GM21360 (cell line): ENCODE measurements around the gene ZNF569.
"Not testable (repeated sequence)": the region's sequence is repeated elsewhere in the genome, so short reads cannot be mapped to it uniquely, and the experiment has no call there.

Experiments
- ATAC-seq: cut with Tn5 transposase; IDR thresholded peaks from one replicate; pipeline ENCODE4 v1.9.1; 2021; ENCODE audit warnings: mild to moderate bottlenecking, moderate library complexity; ENCODE audit not compliant: unreplicated experiment

Gene ZNF569

DNA sequence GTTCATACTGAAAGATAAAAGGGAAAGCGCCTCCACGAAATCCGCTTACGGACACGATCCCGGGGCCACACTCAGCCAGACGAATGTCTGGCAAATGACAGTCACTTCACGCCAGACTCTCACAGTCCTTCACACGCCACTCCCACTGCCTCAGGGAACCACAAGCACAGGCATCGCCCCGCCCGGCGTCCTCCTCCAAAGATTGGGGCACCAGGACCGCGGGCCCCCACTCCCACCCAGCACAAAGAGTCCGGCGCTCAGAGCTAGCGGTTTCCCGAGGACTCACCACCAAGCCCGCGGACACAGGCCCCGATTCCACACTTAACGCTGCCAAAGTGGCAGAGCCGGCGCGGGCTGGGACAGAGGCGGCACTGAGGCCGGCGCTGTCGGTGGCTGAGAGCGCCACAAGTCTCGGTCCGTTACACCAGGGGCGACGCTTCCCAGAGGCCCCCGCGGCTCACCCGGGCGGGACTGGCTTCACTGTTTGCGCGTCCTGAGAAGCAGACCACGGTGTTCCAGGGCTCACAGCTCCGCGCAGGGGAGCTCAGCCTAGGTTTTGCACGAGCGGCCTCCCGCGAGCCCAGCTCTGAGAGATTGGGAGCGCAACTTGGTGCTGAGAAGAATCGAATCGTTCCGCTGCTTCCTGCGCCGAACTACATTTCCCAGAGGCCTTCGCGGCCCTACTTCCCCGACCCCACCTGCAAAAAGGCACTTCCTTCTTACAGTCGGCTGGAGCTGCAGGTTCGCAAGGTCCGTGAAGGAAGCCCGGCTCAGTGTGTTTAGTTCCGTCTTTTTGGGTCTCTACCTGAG is at the start of gene ZNF569:
TSS of gene ZNF569 (minus strand) at position 647 of the 810 bp plus-strand sequence. CDS start 22,523 bp downstream, outside the sequence.
- peak; percentile 43 for ATAC-seq

- no peak for ATAC-seq
These were observed 46.2 kb upstream of the ZNF569 start for GRCh38 chr19:37513397-37513796.

GRCh38 chr19:37511821-37512220 is 44.6 kb upstream of the ZNF569 start:
- no peak for ATAC-seq

DNA sequence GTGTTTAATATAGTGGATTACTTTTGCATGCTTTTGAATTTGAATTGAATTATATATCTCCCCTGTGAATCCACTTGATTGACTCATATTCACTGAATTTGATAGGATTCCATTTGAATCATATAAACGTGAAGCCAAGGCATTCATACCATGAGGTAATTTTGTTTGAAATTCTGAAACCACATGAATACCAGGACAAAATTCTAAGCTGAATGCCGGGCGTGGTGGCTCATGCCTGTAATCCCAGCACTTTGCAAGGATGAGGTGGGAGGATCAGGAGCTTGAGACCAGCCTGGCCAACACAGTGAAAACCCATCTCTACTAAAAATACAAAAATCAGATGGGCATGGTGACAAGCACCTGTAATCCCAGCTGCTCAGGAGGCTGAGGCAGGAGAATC is 43.9 kb upstream of the ZNF569 start:
- ATAC-seq, result no peak

- no peak for ATAC-seq
These were observed 39.9 kb upstream of the ZNF569 start for GRCh38 chr19:37507167-37507464.

DNA sequence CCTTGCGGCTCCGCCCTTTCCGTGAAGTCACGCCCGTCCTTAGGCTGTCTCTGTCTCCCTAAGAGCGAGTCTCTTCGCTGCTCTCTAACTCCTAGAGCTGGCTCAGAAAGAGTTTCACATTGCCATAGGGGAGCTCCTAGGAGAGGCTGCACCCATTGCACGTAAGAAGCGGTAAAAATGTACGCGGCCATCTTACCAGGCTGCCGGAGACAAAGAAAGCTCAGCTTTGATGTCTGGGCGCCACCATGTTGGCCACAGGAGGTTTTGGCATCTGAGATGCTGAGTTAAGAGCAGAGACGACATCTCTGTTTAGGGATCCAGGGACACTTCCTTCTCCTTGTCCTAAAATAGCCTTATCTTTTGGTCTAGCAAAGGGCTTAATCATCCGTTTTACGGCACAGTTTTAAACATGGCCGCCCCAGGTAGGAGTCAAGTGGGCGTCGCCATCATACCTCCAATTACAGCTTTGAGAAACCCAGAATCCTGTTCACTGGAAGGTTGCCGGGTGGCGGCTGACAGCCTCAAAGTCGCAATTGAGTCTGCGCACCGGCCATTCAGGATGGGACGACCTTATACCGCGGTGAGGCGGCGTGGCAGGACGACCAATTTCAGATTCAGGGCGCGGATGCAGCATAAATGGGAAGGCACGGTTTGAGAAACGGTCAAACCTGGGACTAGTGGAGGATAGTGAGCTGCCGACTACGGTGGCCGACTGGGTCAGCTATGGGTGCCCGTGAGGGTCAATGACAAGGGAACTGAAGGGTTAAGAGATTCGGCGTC is 39.3 kb upstream of the ZNF569 start, which contains the start of gene ZNF793:
TSS of gene ZNF793 (plus strand) at position 553 of the 780 bp plus-strand sequence. CDS start 16,501 bp downstream, outside the sequence.
- no peak for ATAC-seq

DNA sequence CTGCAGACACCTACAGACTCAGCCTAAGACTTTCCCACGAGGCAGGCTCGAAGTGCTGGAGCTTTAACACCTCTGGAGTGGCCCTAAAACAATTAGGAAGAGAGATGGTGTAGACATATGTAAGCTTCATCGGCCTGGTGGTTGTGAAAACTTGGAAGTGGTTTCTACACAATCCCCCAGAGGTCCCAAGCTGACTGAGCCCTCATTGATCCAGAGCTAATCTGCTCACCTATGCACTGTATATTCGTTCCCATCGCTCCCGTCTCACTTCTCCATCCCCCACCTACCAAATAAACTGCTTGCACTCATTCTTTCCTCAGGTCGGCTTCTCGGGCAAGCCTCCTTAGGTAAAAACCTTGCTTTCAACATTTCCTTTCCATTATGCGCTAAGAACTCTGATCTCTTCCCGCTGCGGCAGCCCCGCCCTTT is 38.7 kb upstream of the ZNF569 start:
- ATAC-seq, result no peak

DNA sequence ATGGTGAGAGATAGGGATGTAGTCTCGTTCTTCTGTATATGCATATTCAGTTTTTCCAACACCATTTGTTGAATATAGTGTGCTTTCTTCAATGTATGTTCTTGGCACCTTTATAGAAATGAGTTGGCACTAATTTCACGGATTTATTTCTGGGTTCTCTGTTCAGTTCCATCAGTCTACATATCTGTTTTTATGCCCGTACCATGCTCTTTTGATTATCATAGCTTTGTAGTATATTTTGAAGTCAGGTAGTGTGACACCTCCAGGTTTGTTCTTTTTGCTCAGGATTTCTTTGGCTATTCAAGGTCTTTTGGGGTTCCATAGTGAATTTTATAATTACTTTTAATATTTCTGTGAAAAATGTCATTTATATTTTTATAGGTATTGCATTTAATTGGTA is 25.0 kb upstream of the ZNF569 start:
- ATAC-seq, result no peak

GRCh38 chr19:37484406-37485168 is 17.3 kb upstream of the ZNF569 start:
- no peak for ATAC-seq

DNA sequence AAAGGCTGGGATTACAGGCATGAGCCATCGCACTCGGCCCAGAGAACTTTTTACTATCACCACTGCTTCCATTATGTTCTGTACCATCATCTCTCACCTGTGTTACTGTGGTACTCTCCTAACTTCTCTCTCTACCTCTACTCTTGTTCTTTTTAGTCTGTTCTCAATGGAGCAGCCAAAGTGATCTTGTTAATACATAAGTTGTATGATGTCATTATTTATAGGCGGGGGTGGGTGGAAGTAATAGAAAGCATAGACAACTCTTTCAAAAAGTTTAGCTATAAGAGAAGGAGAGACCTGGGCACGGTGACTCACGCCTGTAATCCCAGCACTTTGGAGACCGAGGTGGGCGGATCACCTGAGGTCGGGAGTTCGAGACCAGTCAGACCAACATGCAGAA is 4.9 kb upstream of the ZNF569 start:
- no peak for ATAC-seq

GRCh38 chr19:37470216-37470615 is 3.0 kb upstream of the ZNF569 start:
- no peak for ATAC-seq

GRCh38 chr19:37468961-37469777 is 1.9 kb upstream of the ZNF569 start, which contains the start of gene ZNF570:
Gene ZNF570, plus strand, starts transcription at chr19:37469356. Its CDS starts 999 bp downstream, at chr19:37470355.
- peak; percentile 54 for ATAC-seq

DNA sequence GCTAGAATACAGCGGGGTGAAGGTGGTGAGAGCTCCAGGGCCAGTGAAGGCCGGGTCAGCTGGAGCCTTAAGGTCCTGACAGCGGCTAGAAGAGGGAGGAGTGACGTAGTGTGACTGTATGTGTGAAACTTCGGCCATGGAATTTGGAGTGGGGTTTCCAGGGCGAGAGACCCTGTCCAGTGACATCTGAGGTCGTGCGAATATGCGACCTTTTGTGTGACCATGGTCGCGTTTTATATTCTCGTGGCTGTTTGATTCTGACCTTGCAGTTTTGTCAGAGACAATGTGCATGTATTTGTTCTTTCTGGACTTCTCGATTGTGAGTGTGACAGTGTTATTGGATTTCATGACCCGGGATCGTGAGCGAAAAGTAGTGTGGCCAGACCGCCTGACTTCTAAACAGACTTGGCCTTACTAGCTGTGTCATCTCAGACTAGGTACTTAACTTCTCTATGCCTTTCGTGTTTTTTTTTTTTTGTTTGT is 405 bp upstream of the ZNF569 start:
- no peak for ATAC-seq

- ATAC-seq, result no peak
These were observed 907 bp downstream of the ZNF569 start for GRCh38 chr19:37466277-37466797.

- ATAC-seq, result no peak
These were observed 14.6 kb downstream of the ZNF569 start for GRCh38 chr19:37452500-37453245.

DNA sequence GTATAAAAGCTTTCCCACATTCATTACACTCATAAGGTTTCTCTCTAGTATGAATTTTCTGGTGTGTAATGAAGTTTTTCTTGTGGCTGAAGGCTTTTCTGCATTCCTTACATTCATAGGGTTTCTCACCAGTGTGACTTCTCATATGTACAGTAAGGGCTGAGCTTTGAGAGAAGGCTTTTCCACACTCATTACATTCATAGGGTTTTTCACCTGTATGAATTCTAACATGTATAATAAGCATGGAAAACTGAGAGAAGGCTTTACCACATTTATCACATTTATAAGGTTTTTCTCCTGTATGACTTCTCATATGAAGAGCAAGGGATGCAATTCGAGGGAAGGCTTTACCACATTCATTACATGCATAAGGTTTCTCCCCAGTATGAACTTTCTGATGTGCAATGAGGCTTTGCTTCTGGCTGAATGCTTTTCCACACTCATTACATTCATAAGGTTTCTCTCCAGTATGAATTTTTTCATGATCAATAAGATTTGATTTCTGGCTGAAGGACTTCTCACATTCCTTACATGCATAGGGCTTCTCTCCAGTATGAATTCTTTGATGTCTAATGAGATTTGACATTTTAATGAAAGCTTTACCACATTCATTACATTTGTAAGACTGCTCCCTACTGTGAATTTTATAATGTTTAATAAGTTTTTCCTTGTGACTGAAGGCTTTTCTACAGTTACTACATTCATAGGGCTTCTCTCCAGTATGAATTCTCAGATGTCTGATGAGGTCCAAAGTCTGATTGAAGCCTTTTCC is 53.7 kb downstream of the ZNF569 start:
- no peak for ATAC-seq

- ATAC-seq, result no peak
These were observed 54.5 kb downstream of the ZNF569 start for GRCh38 chr19:37412700-37413099.

DNA sequence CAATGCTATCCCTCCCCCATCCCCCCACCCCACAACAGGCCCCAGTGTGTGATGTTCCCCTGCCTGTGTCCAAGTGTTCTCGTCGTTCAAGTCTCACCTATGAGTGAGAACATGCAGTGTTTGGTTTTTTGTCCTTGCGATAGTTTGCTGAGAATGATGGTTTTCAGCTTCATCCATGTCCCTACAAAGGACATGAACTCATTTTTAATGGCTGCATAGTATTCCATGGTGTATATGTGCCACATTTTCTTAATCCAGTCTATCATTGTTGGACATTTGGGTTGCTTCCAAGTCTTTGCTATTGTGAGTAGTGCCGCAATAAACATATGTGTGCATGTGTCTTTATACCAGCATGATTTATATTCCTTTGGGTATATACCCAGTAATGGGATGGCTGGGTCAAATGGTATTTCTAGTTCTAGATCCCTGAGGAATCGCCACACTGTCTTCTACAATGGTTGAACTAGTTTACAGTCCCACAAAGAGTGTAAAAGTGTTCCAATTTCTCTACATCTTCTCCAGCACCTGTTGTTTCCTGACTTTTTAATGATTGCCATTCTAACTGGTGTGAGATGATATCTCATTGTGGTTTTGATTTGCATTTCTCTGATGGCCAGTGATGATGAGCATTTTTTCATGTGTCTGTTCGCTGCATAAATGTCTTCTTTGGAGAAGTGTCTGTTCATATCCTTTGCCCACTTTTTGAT is 61.0 kb downstream of the ZNF569 start:
- ATAC-seq, result not testable (repeated sequence)
